ENCODE results near the gene ADAT3. TPM values are rescaled to one million over a fixed set of nuclear protein-coding genes. Genes with fewer than 3 reads are reported as not detected.
A peak's percentile ranks its signal among the peaks of the same experiment; 100 is the strongest.
"Not testable (repeated sequence)": the region's sequence is repeated elsewhere in the genome, so short reads cannot be mapped to it uniquely, and the experiment has no call there.

ADAT3 gene
- total RNA-seq, 3 donors from 2014 or later: 7.3 to 7.8 (median 7.7) TPM

DNA sequence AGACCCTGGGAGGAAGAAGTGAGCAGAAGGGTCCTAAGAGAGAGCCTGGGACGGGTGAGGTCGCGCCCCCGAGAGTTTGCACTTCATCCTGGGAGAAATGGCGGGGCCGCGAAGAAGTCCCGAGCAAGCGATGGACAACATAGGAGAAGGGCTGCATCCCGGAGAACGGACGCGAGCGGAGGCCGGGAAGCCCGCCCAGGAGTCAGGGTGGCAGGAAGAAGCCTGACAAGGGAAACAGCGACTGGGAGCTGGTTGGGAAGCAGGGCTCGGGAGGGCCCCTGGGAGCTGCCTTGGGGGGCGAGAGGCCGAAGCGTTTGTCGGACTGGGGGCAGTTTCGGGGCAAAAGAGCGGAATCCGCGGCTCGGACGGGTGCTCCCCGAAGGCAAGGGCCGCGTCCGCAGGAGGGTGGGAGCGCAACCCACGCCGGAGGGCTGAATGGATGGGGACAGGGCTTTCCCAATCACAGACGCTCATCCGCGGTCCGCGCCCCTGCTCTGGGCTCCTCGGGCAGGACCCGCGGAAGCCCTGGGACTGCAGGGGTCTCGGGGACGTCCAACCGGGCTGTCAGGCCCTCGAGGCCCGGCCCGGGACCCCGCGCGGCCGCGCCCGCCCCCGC, 20.4 kb upstream of the ADAT3 start:
- Mint-ChIP-seq H3K27me3 (ENCODE audit: low read depth) (no peaks in the 10 kb centered on the region), H3K4me1 (ENCODE audit: low read depth) (peaks cover 31% of the 10 kb centered on the region), H3K36me3 (ENCODE audit: insufficient read depth) (no peaks in the 10 kb centered on the region), H3K4me3 (peak overlapping the region; percentile 99), H3K9me3 (no peaks in the 10 kb centered on the region)
- ATAC-seq: peak; percentile 8 to 11
- DNase-seq: no peak

DNA sequence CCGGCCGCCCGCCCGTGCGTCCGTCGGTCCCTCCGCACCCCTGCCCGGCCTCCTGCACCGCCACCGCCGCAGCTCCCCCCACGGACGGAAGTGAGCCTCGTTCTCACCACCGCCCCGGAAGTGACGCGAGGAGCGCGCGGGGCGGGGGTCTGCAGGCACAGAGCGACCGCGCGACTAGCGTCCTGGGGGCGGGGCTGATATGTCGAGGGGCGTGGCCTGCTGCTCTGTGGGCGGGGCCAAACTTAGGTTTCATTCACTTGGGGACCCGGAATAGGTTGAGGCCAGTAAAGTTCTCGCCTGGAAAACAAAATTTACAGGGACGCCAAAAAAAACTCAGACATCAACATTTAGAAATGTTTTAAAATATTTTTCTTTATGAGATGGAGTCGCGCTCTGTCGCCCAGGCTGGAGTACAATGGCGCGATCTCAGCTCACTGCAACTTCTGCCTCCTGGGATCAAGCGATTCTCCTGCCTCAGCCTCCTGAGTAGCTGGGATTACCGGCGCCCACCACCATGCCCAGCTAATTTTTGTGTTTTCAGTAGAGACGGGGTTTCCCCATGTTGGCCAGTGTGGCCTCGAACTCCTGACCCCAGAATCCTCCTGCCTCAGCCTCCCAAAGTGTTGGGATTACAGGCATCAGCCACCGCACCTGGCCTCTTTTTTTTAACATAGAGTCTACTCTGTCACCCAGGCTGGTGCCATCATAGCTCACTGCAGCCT, 19.6 kb upstream of the ADAT3 start, which contains the start of gene ABHD17A:
Gene ABHD17A (minus strand): TSS at position 99 of the 722 bp plus-strand sequence. CDS start 3,930 bp downstream, outside the sequence.
- not testable (repeated sequence) for H3K27me3 Mint-ChIP-seq (ENCODE audit: low read depth); H3K9me3 Mint-ChIP-seq; H3K36me3 Mint-ChIP-seq (ENCODE audit: insufficient read depth)
- Mint-ChIP-seq H3K4me1 (ENCODE audit: low read depth) (peaks cover 31% of the 10 kb centered on the region), H3K4me3 (peak within 1 kb of the TSS; percentile 99)
- ATAC-seq (peak; percentile 79 to 83), DNase-seq (peak; percentile 95)

DNA sequence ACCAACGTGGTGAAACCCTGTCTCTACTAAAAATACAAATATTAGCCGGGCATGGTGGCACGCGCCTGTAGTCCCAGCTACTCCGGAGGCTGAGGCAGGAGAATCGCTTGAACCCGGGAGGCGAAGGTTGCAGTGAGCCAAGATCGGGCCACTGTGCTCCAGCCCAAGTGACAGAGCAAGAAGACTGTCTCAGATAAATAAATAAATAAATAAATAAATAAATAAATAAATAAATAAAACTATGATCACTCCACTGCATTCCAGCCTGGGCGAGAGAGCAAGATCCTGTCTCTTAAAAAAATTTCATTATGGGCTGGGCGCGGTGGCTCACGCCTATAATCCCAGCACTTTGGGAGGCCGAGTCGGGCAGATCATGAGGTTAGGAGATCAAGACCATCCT, 18.8 kb upstream of the ADAT3 start:
- H3K36me3 Mint-ChIP-seq (ENCODE audit: insufficient read depth); ATAC-seq; H3K4me3 Mint-ChIP-seq; H3K27me3 Mint-ChIP-seq (ENCODE audit: low read depth); H3K9me3 Mint-ChIP-seq; DNase-seq: not testable (repeated sequence)
- peaks cover 28% of the 10 kb centered on the region for H3K4me1 Mint-ChIP-seq (ENCODE audit: low read depth)

DNA sequence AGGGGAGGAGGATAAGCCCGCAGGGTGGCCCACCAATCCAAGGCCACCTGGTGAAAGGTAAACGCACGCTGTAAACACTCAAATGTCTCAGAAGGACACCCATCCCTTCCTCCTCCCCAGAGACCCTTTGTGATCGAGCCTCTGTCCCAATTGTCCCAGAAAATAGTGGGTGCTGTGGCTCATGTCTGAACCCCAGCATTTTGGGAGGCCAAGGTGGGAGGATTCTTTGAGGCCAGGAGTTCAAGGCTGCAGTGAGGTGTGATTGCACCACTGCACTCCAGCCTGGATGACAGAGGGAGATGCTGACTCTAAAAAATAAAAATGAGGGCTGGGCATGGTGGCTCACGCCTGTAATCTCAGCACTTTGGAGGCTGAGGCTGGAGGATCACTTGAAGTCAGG, 16.8 kb upstream of the ADAT3 start:
- Mint-ChIP-seq H3K4me1 (ENCODE audit: low read depth) (peaks cover 14% of the 10 kb centered on the region), H3K9me3 (no peaks in the 10 kb centered on the region), H3K36me3 (ENCODE audit: insufficient read depth) (no peaks in the 10 kb centered on the region), H3K27me3 (ENCODE audit: low read depth) (no peaks in the 10 kb centered on the region), H3K4me3 (no peak overlapping the region)
- ATAC-seq (no peak), DNase-seq (no peak)

DNA sequence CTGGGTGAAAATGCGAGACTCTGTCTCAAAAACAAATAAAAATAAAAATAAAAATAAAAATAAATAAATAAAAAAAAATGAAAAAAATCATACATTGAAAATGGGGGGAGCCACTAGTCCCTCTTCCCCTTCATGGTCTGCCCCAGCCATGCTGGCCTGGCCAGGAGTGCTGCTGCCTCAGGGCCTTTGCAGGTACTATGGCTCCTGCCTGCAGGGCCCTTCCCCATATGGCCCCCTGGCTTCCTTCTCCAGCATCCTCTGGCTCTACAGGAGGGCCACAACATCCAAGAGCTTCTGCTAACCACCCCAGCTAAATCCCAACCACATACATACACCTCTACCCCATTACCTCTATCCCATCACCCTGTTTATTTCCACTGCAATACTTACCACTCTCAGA, 15.3 kb upstream of the ADAT3 start:
- H3K27me3 Mint-ChIP-seq (ENCODE audit: low read depth): no peaks in the 10 kb centered on the region
- H3K4me3 Mint-ChIP-seq: no peak overlapping the region
- H3K9me3 Mint-ChIP-seq: no peaks in the 10 kb centered on the region
- H3K36me3 Mint-ChIP-seq (ENCODE audit: insufficient read depth): no peaks in the 10 kb centered on the region
- ATAC-seq (no peak), DNase-seq (no peak)
- peaks cover 10% of the 10 kb centered on the region for H3K4me1 Mint-ChIP-seq (ENCODE audit: low read depth)

DNA sequence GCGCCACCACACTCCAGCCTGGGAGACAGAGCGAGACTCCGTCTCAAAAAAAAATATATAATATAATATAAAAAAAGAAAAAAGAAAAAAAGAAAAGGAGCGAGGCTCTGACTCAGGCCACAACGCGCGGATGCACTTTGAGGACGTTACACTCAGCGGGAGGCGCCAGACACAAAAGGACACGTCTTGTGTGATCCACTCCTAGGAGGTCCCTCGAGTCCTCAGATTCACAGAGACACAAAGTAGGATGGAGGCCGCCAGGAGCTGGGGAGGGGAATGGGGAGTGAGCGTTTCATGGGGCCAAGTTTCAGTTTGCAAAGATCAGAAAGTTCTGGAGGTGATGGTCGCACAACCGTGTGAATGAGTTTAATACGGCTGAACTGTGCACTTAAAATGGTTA, 11.4 kb upstream of the ADAT3 start:
- peaks cover 38% of the 10 kb centered on the region for H3K4me1 Mint-ChIP-seq (ENCODE audit: low read depth)
- ATAC-seq: no peak
- H3K4me3 Mint-ChIP-seq: peak overlapping the region; percentile 46
- H3K27me3 Mint-ChIP-seq (ENCODE audit: low read depth): no peaks in the 10 kb centered on the region
- no peak for DNase-seq
- H3K36me3 Mint-ChIP-seq (ENCODE audit: insufficient read depth): no peaks in the 10 kb centered on the region
- H3K9me3 Mint-ChIP-seq: no peaks in the 10 kb centered on the region

DNA sequence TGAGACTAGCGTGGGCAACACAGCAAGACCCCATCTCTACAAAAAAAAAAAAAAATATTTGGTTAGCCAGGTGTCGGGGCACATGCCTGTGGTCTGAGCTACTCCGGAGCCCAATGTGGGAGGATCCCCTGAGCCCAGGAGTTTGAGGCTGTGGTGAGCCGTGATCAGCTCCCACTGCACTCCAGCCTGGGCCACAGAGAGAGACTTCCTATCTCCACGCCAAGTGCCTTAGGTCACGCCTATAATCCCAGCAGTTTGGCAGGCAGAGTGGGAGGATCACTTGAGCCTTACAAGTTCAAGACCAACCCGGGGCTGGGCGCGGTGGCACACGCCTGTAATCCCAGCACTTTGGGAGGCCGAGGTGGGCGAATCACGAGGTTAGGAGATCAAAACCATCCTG, 8.7 kb upstream of the ADAT3 start:
- ATAC-seq (no peak), DNase-seq (no peak)
- H3K9me3 Mint-ChIP-seq: no peaks in the 10 kb centered on the region
- no peaks in the 10 kb centered on the region for H3K36me3 Mint-ChIP-seq (ENCODE audit: insufficient read depth)
- H3K27me3 Mint-ChIP-seq (ENCODE audit: low read depth): no peaks in the 10 kb centered on the region
- H3K4me3 Mint-ChIP-seq: peak overlapping the region; percentile 11
- peaks cover 35% of the 10 kb centered on the region for H3K4me1 Mint-ChIP-seq (ENCODE audit: low read depth)

DNA sequence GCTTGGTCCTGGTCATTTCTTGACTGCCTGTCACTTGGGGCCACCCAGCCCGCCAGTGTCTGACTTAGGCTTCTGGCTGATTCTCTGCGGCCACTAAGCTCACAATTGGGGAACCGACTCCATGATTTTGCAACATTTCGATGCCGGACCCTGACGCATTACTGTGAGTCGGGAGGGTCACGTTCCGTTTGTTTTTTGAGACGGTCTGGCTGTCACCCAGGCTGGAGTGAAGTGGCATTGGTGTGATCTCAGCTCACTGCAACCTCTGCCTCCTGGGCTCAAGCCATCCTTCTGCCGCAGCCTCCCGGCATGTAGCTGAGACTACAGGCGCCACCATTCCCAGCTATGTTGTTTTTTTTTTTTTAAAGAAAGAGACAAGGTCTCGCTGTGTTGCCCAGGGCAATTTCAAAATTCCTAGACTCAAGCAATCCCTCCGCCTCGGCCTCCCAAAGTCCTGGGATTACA, 3.2 kb upstream of the ADAT3 start:
- H3K36me3 Mint-ChIP-seq (ENCODE audit: insufficient read depth): no peaks in the 10 kb centered on the region
- H3K4me3 Mint-ChIP-seq: no peak overlapping the region
- H3K4me1 Mint-ChIP-seq (ENCODE audit: low read depth): peaks cover 28% of the 10 kb centered on the region
- no peaks in the 10 kb centered on the region for H3K27me3 Mint-ChIP-seq (ENCODE audit: low read depth)
- DNase-seq (no peak), ATAC-seq (no peak)
- no peaks in the 10 kb centered on the region for H3K9me3 Mint-ChIP-seq

DNA sequence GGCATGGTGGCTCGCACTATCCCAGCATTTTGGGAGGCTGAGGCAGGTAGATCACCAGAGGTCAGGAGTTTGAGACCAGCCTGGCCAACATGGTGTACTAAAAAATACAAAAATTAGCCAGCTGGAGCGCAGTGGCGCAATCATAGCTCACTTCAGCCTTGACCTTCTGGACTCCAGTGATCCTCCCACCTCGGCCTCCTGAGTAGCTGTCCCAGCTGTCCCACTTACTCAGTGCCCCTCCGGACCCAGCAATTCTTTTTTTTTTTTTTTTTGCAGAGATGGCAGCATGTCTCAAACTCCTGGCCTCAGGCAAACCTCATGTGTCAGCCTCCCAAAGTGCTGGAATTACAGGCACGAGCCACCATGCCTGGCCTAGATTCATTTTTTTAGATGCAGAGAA, 2.3 kb upstream of the ADAT3 start:
- Mint-ChIP-seq H3K4me1 (ENCODE audit: low read depth) (peaks cover 20% of the 10 kb centered on the region), H3K36me3 (ENCODE audit: insufficient read depth) (no peaks in the 10 kb centered on the region), H3K4me3 (no peak overlapping the region), H3K27me3 (ENCODE audit: low read depth) (no peaks in the 10 kb centered on the region), H3K9me3 (no peaks in the 10 kb centered on the region)
- DNase-seq (no peak), ATAC-seq (no peak)

DNA sequence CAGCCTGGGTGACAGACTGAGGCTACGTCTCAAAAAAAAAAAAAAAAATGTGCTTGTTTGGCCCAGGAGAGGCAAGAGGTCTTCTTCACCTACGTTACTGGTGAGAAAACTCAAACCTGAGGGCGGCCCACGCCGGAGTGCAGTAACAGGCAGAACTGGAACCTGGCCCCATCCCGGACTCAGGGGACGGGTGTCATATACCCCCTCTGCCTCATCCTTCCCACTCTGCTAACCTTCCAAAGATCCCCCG, 414 bp upstream of the ADAT3 start:
- H3K27me3 Mint-ChIP-seq (ENCODE audit: low read depth): no peaks in the 10 kb centered on the region
- H3K9me3 Mint-ChIP-seq: no peaks in the 10 kb centered on the region
- H3K4me3 Mint-ChIP-seq: peak overlapping the region; percentile 80
- DNase-seq (no peak), ATAC-seq (no peak)
- H3K36me3 Mint-ChIP-seq (ENCODE audit: insufficient read depth): no peaks in the 10 kb centered on the region
- H3K4me1 Mint-ChIP-seq (ENCODE audit: low read depth): peaks cover 26% of the 10 kb centered on the region

DNA sequence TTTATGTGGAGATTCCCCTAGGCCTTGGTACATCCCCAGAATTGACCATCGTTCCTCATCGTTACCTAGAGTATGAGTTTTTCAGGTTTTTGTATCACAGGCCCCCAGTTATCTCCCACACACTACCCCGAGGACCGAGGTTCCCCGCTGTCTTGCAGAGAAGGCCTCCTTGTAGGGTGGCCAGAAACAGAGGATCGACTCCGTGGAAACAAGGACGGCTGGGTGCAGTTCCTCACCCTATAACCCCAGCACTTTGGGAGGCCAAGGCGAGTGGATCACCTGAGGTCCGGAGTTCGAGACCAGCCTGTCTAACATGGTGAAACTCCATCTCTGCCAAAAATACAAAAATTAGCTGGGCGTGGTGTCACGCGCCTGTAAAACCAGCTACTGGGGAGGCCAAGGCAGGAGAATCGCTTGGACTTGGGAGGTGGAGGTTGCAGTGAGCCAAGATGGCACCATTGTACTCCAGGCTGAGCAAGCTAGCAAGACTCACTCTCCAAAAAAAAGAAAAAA, 720 bp downstream of the ADAT3 start:
- no peak for DNase-seq
- no peak for ATAC-seq
- no peaks in the 10 kb centered on the region for H3K9me3 Mint-ChIP-seq
- H3K4me3 Mint-ChIP-seq: peak overlapping the region; percentile 88
- H3K36me3 Mint-ChIP-seq (ENCODE audit: insufficient read depth): no peaks in the 10 kb centered on the region
- peaks cover 31% of the 10 kb centered on the region for H3K4me1 Mint-ChIP-seq (ENCODE audit: low read depth)
- H3K27me3 Mint-ChIP-seq (ENCODE audit: low read depth): no peaks in the 10 kb centered on the region

DNA sequence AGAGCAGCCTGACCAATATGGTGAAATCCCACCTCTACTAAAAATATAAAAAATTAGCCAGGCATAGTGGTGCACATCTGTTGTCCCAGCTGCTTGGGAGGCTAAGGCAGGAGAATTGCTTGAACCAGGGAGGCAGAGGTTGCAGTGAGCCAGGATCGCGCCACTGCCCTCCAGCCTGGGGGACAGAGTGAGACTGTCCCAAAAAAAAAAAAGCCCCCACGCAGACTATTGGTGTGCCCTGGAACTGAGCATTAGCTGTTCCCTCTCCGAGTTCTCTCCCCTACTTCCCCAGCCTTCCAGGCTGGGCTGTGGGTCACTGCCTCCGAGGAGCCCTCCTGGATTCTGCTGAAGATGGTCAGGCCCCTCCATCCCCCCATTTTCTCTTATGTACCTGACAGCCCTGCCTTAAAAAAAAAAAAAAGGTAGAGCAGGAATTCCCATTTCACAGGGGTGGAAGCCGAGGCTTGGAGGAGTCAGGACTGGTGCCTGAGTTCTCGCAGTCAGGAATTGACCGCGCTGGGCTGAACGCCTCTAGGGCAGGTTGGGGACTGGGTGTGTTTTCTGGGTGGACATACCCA, 1.9 kb downstream of the ADAT3 start:
- Mint-ChIP-seq H3K9me3 (no peaks in the 10 kb centered on the region), H3K27me3 (ENCODE audit: low read depth) (no peaks in the 10 kb centered on the region), H3K4me1 (ENCODE audit: low read depth) (peaks cover 31% of the 10 kb centered on the region), H3K4me3 (peak overlapping the region; percentile 52), H3K36me3 (ENCODE audit: insufficient read depth) (no peaks in the 10 kb centered on the region)
- DNase-seq (no peak), ATAC-seq (no peak)

DNA sequence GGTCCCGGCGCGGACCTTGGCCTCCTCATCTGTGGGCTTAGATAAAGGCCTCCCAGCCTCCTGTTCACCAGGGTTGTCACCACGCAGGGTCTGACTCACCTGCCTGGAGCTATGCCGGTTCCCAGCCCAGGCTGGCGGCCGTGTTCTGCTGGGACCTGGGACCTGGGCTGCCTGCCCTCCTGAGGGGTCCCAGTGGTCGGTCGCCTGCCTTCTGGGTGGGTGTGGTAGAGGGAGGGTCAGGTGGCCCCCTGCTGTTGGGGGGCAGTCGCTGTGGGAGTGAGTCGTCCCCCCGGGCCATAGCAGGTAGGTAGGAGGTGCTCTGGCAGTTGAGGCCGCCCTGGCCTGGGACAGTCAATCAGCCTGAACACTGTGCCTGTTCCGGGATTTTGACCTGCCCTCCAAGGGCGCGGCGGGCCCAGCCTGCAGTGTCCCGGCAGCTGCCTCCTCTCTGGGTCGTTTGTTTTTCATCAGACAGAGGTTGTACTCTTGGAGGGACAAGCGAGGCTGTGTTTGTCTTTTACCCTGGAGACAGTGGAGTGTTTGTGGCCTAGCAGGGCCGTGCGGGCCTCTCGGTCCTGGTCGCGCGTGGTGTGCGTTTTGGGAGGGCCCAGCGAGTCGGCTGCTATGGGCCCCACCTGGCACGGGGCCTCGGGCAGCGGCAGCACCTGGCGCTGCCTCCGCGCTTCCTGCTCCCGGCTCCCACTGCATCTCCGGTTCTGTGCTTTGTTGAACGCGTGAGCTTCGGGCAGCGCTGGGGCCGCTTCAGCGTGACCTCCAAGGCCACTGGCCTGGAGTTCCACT, 2.6 kb downstream of the ADAT3 start:
- Mint-ChIP-seq H3K9me3 (no peaks in the 10 kb centered on the region), H3K4me1 (ENCODE audit: low read depth) (peaks cover 30% of the 10 kb centered on the region), H3K27me3 (ENCODE audit: low read depth) (no peaks in the 10 kb centered on the region), H3K4me3 (no peak overlapping the region), H3K36me3 (ENCODE audit: insufficient read depth) (no peaks in the 10 kb centered on the region)
- ATAC-seq (no peak), DNase-seq (no peak)

DNA sequence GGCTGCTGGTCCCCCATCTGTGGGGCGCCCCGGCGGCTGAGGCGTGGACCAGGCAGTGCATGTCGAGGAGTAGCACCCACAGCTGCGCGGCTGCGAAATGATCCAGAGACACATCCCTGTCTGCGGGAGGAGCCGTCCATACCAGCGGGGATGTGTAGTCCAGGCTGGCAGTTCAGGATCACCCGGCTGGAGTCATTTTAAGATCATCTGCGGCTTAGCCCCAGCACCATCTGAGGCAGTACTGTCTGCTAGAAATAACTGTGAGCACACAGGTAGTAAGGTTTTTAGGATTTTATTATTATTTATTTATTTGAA, 3.1 kb downstream of the ADAT3 start:
- DNase-seq (no peak), ATAC-seq (no peak)
- Mint-ChIP-seq H3K4me1 (ENCODE audit: low read depth) (peaks cover 25% of the 10 kb centered on the region), H3K9me3 (no peaks in the 10 kb centered on the region), H3K36me3 (ENCODE audit: insufficient read depth) (no peaks in the 10 kb centered on the region), H3K4me3 (no peak overlapping the region), H3K27me3 (ENCODE audit: low read depth) (no peaks in the 10 kb centered on the region)

Measured in activated T-cell treated with anti-CD3 and anti-CD28 coated beads, Interleukin-2, amount 50 U/mL, for 4 hours (primary cell).